ENCODE data around the gene PRKCH.

DNA sequence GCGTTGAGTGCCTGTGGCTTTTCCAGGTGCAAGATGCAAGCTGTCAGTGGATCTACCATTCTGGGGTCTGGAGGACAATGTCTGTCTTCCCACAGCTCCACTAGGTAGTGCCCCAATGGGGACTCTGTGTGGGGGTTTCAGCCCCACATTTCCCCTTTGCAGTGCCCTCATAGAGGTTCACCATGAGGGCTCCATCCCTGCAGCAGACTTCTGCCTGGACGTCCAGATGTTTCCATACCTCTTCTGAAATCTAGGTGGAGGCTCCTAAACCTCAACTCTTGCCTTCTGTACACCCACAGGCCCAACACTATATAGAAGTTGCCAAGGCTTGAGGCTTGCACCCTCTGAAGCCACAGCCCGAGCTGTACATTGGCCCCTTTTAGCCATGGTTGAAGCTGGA, 52.9 kb downstream of the PRKCH start:
- TF ChIP-seq ZNF670 (tag by site-specific recombination; IDR thresholded peaks at IDR 0.05; ENCODE audit: low read depth) (no peak), ZNF561 (tag by site-specific recombination; IDR thresholded peaks at IDR 0.05; ENCODE audit: borderline replicate concordance) (no peak), ZSCAN23 (tag by site-specific recombination; IDR thresholded peaks at IDR 0.05) (no peak), EGR2 (tag by site-specific recombination; IDR thresholded peaks at IDR 0.05; ENCODE audit: low read depth) (no peak), ZBTB1 (tag by site-specific recombination; IDR thresholded peaks at IDR 0.05) (no peak), ZNF114 (tag by site-specific recombination; IDR thresholded peaks at IDR 0.05) (no peak)
- TF ChIP-seq, protein P1, sequence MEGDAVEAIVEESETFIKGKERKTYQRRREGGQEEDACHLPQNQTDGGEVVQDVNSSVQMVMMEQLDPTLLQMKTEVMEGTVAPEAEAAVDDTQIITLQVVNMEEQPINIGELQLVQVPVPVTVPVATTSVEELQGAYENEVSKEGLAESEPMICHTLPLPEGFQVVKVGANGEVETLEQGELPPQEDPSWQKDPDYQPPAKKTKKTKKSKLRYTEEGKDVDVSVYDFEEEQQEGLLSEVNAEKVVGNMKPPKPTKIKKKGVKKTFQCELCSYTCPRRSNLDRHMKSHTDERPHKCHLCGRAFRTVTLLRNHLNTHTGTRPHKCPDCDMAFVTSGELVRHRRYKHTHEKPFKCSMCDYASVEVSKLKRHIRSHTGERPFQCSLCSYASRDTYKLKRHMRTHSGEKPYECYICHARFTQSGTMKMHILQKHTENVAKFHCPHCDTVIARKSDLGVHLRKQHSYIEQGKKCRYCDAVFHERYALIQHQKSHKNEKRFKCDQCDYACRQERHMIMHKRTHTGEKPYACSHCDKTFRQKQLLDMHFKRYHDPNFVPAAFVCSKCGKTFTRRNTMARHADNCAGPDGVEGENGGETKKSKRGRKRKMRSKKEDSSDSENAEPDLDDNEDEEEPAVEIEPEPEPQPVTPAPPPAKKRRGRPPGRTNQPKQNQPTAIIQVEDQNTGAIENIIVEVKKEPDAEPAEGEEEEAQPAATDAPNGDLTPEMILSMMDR (tag by site-specific recombination; IDR thresholded peaks at IDR 0.05), result no peak
- TF ChIP-seq, protein P2, sequence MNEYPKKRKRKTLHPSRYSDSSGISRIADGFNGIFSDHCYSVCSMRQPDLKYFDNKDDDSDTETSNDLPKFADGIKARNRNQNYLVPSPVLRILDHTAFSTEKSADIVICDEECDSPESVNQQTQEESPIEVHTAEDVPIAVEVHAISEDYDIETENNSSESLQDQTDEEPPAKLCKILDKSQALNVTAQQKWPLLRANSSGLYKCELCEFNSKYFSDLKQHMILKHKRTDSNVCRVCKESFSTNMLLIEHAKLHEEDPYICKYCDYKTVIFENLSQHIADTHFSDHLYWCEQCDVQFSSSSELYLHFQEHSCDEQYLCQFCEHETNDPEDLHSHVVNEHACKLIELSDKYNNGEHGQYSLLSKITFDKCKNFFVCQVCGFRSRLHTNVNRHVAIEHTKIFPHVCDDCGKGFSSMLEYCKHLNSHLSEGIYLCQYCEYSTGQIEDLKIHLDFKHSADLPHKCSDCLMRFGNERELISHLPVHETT (tag by site-specific recombination; IDR thresholded peaks at IDR 0.05), result no peak
- TF ChIP-seq, protein P3, sequence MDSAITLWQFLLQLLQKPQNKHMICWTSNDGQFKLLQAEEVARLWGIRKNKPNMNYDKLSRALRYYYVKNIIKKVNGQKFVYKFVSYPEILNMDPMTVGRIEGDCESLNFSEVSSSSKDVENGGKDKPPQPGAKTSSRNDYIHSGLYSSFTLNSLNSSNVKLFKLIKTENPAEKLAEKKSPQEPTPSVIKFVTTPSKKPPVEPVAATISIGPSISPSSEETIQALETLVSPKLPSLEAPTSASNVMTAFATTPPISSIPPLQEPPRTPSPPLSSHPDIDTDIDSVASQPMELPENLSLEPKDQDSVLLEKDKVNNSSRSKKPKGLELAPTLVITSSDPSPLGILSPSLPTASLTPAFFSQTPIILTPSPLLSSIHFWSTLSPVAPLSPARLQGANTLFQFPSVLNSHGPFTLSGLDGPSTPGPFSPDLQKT (IDR thresholded peaks at IDR 0.05; ENCODE audit: borderline replicate concordance, low read depth, low read length), result no peak
